Spleen (tissue), 11 donors: Measurements from ENCODE around the gene WBP4. TPM values are rescaled to one million over a fixed set of nuclear protein-coding genes. Genes with fewer than 3 reads are reported as not detected.
A peak's percentile ranks its signal among the peaks of the same experiment; 100 is the strongest.
"Not testable (repeated sequence)": the region's sequence is repeated elsewhere in the genome, so short reads cannot be mapped to it uniquely, and the experiment has no call there.

Experiments
- DNase-seq: peaks from one replicate; pipeline ENCODE4 v3.0.0-alpha.2; 2020
- H3K27ac ChIP-seq, 8 donors: fragments of 200-600 bp; sonication (generic) in 7 of 8; 1 replicate in 4 of 8; 2 replicates in 4 of 8; pipeline versions ENCODE4 v1.5.0 to v1.8.0; 2016 to 2021; ENCODE audit warnings: inconsistent platforms in 4 of 8, mild to moderate bottlenecking in 4 of 8, moderate library complexity in 1 of 8
- H3K27me3 ChIP-seq, 7 donors: fragments of 200-600 bp; sonication (generic) in 6 of 7; replicated peaks in 1 of 7; 1 replicate in 4 of 7; 2 replicates in 3 of 7; pipeline versions ENCODE4 v1.5.0 to v1.8.0; 2016 to 2021; ENCODE audit warnings: inconsistent platforms in 3 of 7, mild to moderate bottlenecking in 1 of 7
- H3K36me3 ChIP-seq, 6 donors: fragments of 200-600 bp; sonication (generic) in 5 of 6; 1 replicate in 4 of 6; 2 replicates in 2 of 6; pipeline versions ENCODE4 v1.5.0 to v1.8.0; 2016 to 2021; ENCODE audit warnings: inconsistent platforms in 2 of 6
- H3K4me1 ChIP-seq, 6 donors: fragments of 200-600 bp; sonication (generic) in 5 of 6; 1 replicate in 3 of 6; 2 replicates in 3 of 6; pipeline versions ENCODE4 v1.5.0 to v1.8.0; 2016 to 2021; ENCODE audit warnings: inconsistent platforms in 3 of 6
- H3K4me3 ChIP-seq, 8 donors: fragments of 200-600 bp; sonication (generic) in 7 of 8; 1 replicate in 4 of 8; 2 replicates in 4 of 8; pipeline versions ENCODE4 v1.5.0 to v1.8.0; 2016 to 2021; ENCODE audit warnings: inconsistent platforms in 4 of 8, mild to moderate bottlenecking in 4 of 8, moderate library complexity in 2 of 8
- H3K9me3 ChIP-seq, 8 donors: fragments of 200-600 bp; sonication (generic) in 7 of 8; 1 replicate in 4 of 8; 2 replicates in 4 of 8; pipeline versions ENCODE4 v1.5.0 to v1.8.0; 2016 to 2021; ENCODE audit warnings: inconsistent platforms in 4 of 8
- POLR2A ChIP-seq, 3 donors: fragments of 450-650 bp; IDR thresholded peaks; one replicate each; pipeline ENCODE4 v1.5.1; 2017; ENCODE audit warnings: antibody characterized with exemption in 3 of 3, mild to moderate bottlenecking in 1 of 3
- POLR2AphosphoS5 ChIP-seq, 3 donors: sonication (generic); formaldehyde crosslinking; IDR thresholded peaks; one replicate each; pipeline ENCODE4 v1.5.1; 2017; ENCODE audit warnings: antibody characterized with exemption in 3 of 3
- WGBS, 5 donors: extraction: QIAGEN DNeasy Blood & Tissue Kit in 3 of 5; methylation state at CpG; one replicate each; pipeline versions ENCODE4 v1.1.5 to v1.1.7; 2013 to 2018; 5-methylcytosine and 5-hydroxymethylcytosine counted together
- intact Hi-C: fragments of 100-400 bp; cut with DNase I; formaldehyde crosslinking; loops from one replicate; pipeline ENCODE4 v1.15.0; 2023; ENCODE audit warnings: low total_unique reads
- microRNA-seq, 3 donors: library from miRNA; unstranded; fragments of <30 nt; microRNA quantifications; one replicate each; pipeline versions ENCODE4 to v1.1.0, GENCODE V29; 2019 to 2020
- polyA plus RNA-seq, 3 donors: library from polyadenylated mRNA; stranded (reverse); fragments of 200-250 nt; gene quantifications; one replicate each; pipeline ENCODE4 v1.2.1, GENCODE V29; 2013
- small RNA-seq, 4 donors: library from RNA; depleted of rRNA; stranded (forward); fragments of <200 nt; gene quantifications; one replicate each; pipeline ENCODE3, GENCODE V24; 2016
- total RNA-seq, 7 donors: library from RNA; depleted of rRNA in 3 of 7; stranded (reverse); fragments of >200 nt in 3 of 7; fragmentation: NEBNext Ultra II Directional in 4 of 7; extraction: Animal tissue kit (Norgen Biotek cat#: 25700) in 4 of 7; gene quantifications; one replicate each; pipeline versions ENCODE4 v1.1.0 to v1.2.1, GENCODE V29; 2016 to 2021
- TF ChIP-seq, protein P1 (sequence below), 11 experiments: fragments of 200-600 bp in 7 of 11; fragments of 450-650 bp in 4 of 11; sonication (generic) in 4 of 11; IDR thresholded peaks in 8 of 11; conservative IDR thresholded peaks in 3 of 11; 1 replicate in 7 of 11; 2 replicates in 4 of 11; pipeline versions ENCODE4 v1.4.0 to v1.8.0; 2016 to 2021; ENCODE audit warnings: antibody characterized with exemption in 11 of 11, inconsistent platforms in 4 of 11, mild to moderate bottlenecking in 1 of 11
- donor health status: healthy with polysubstance abuse.
- donor health status: DM: no; HTN: no; CAD: no; lungs with moderate emphysema.
- donor health status: DM: no; HTN: no; CAD: no.
- donor health status: Bipolar disorder and iron deficiency.
- donor health status: healthy.
- donor health status: DM: no; HTN: no; CAD: no.
- donor health status: DM: yes; HTN: yes; CAD: no.

The WBP4 gene
- total and polyA plus RNA-seq, 10 donors: 7.0 to 9.2 (median 8.4) TPM

DNA sequence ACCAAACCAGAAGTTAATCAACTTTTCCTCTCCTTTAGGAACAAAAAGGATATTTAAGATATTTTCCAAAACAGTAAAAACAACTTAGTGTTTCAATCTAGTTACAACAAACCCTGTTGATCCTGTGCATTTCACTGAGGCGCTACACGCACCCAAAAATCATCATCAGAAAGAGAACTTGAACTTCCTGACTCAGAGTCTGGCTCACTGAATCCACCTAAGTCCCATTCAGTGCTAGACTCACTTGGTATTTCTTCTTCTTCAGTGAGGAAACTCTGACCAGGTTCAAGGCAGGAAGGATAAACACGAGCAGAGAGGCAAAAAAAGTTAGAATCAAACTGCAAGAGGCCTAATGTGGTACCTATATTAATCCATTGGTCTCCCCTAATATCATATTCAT is 69.0 kb downstream of the WBP4 start:
- peaks cover 0 to 11% (median 3%) of the 10 kb centered on the region in 6 donors for H3K36me3 ChIP-seq
- peaks cover 19 to 62% (median 51%) of the 10 kb centered on the region in 6 donors for H3K4me1 ChIP-seq
- H3K27ac ChIP-seq: peak overlapping the region in 2 of 8 donors; percentile 45 to 91
- no peak for TF ChIP-seq POLR2A (IDR thresholded peaks at IDR 0.05)
- TF ChIP-seq POLR2AphosphoS5 (IDR thresholded peaks at IDR 0.05): no peak
- TF ChIP-seq, protein P1, sequence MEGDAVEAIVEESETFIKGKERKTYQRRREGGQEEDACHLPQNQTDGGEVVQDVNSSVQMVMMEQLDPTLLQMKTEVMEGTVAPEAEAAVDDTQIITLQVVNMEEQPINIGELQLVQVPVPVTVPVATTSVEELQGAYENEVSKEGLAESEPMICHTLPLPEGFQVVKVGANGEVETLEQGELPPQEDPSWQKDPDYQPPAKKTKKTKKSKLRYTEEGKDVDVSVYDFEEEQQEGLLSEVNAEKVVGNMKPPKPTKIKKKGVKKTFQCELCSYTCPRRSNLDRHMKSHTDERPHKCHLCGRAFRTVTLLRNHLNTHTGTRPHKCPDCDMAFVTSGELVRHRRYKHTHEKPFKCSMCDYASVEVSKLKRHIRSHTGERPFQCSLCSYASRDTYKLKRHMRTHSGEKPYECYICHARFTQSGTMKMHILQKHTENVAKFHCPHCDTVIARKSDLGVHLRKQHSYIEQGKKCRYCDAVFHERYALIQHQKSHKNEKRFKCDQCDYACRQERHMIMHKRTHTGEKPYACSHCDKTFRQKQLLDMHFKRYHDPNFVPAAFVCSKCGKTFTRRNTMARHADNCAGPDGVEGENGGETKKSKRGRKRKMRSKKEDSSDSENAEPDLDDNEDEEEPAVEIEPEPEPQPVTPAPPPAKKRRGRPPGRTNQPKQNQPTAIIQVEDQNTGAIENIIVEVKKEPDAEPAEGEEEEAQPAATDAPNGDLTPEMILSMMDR (IDR thresholded peaks at IDR 0.05 in 8 of 11, conservative IDR thresholded peaks at IDR 0.05 in 3 of 11): no peak
- WGBS, 5 donors: 50 to 63% (median 57%) methylated on average over 3 of the region's 3 CpGs
- intact Hi-C loops: loop anchor here (5.0 kb wide), 1 partner anchor 62 kb away; the partner anchor contains the start of gene KBTBD7
- peak overlapping the region in 3 of 8 donors; percentile 4 to 87 (median 16) for H3K4me3 ChIP-seq
- H3K27me3 ChIP-seq: no peaks in the 10 kb centered on the region
- no peak for DNase-seq
- no peaks in the 10 kb centered on the region for H3K9me3 ChIP-seq

- intact Hi-C loops: loop anchor here (5.0 kb wide), 1 partner anchor 61 kb away; the partner anchor contains the start of gene KBTBD7
- Histone ChIP-seq H3K4me3 (peak overlapping the region in 3 of 8 donors; percentile 4 to 87 (median 16)), H3K27ac (peak overlapping the region in 2 of 8 donors; percentile 45 to 91)
Measured at GRCh38 chr13:41131189-41131588, 69.9 kb downstream of the WBP4 start.

DNA sequence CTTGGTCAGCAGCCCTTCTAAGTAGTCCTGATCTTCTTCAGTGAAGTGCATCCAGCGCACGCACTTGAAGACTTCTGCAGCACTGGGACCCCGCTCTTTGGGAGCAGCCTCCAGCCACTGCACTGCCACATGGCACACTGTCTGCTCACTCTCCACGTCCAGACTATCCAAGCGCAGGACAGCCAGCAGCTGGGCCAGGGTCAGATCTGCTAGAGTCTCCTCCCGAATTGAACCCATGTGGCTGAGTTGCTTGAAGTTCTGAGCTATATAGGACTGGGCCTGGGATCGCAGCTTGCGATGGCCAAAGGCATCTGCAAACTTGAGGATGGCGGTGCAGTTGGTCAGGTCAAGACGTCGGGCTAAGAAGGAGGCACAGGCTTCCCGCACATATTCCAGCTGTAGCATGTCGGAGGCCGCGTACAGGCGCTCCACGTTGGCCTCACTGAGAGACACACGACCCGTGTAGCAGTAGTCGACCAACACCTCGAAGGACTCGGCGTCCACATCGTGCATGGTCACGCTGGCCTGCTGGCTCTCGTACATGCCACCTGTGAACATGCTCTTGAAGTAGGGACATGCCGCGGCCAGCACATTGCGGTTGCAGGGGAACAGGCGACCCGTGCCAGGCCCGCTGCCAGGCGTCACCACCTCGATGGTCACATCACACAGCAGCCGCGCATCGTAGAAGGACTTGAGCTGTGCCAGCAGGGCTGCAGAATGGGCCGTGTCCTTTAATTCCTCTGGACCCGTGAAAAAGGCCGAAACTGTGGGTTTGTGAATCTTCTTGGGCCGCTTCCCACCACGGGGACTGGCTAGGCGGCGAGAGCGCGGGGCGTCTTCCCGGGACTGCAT is 70.6 kb downstream of the WBP4 start:
- not testable (repeated sequence) for H3K27me3 ChIP-seq, H3K36me3 ChIP-seq, H3K9me3 ChIP-seq
- DNase-seq: peak; percentile 77
- intact Hi-C loops: loop anchor here (5.0 kb wide), 1 partner anchor 60 kb away; the partner anchor contains the start of gene KBTBD7
- WGBS, 5 donors: 28 to 54% (median 36%) methylated on average over 34 to 48 of the region's 48 CpGs
- H3K4me3 ChIP-seq: peak overlapping the region; percentile 69 to 94 (median 80)
- peaks cover 19 to 62% (median 51%) of the 10 kb centered on the region in 6 donors for H3K4me1 ChIP-seq
- peak overlapping the region; percentile 73 to 91 (median 87) for H3K27ac ChIP-seq

More at GRCh38 chr13:41131189-41131588, 69.9 kb downstream of the WBP4 start:
- H3K4me1 ChIP-seq: peaks cover 19 to 62% (median 51%) of the 10 kb centered on the region in 6 donors
- DNase-seq, H3K27me3 ChIP-seq, H3K9me3 ChIP-seq, H3K36me3 ChIP-seq: not testable (repeated sequence)
- WGBS, 5 donors: 89 to 94% (median 93%) methylated on average over 4 of the region's 4 CpGs

GRCh38 chr13:41132512-41133152 is 71.3 kb downstream of the WBP4 start, which contains the start of gene KBTBD6:
Gene KBTBD6, minus strand, starts transcription at chr13:41132802. Its CDS starts 291 bp downstream, at chr13:41132511.
- Histone ChIP-seq H3K4me3 (peak within 1 kb of the TSS; percentile 69 to 94 (median 80)), H3K4me1 (peaks cover 19 to 59% (median 49%) of the 10 kb centered on the region in 6 donors), H3K36me3 (no peaks in the 10 kb centered on the region), H3K27me3 (no peaks in the 10 kb centered on the region), H3K27ac (peak within 1 kb of the TSS; percentile 73 to 91 (median 87)), H3K9me3 (no peaks in the 10 kb centered on the region)
- peak; percentile 93 to 97 (median 96) for TF ChIP-seq POLR2AphosphoS5 (IDR thresholded peaks at IDR 0.05)
- TF ChIP-seq, protein P1 (IDR thresholded peaks at IDR 0.05 in 8 of 11, conservative IDR thresholded peaks at IDR 0.05 in 3 of 11): peak in 3 of 11 experiments; percentile 9 to 42 (median 23)
- peak in 1 of 3 donors; percentile 10 for TF ChIP-seq POLR2A (IDR thresholded peaks at IDR 0.05)
- intact Hi-C loops: loop anchor here (5.0 kb wide), 1 partner anchor 60 kb away; the partner anchor contains the start of gene KBTBD7
- DNase-seq: peak; percentile 99
- 0 to 1% (median 0%) methylated on average over 21 to 45 of the region's 45 CpGs for WGBS, 5 donors

Small RNA genes within 50 kb of the gene (microRNA-seq; reads per million reads assigned to microRNA genes)
- 0 reads per million in 3 donors for gene MIR3168

Small RNA genes within 50 kb of the gene (small RNA-seq; reads per million reads assigned to genes)
- gene MIR3168 (0 reads per million in 4 donors), gene RN7SL597P (0 reads per million in 4 donors)

Other genes with a start within 250 kb of the WBP4 start
- 100 to 1,000 TPM; 107 to 146 (median 124) TPM for gene ELF1, start 42.2 kb upstream of the WBP4 start, total RNA-seq
- 10 to 100 TPM; 18.0 to 33.7 (median 28.3) TPM for gene ELF1, start 42.2 kb upstream of the WBP4 start, polyA plus RNA-seq
- gene KBTBD6, start 71.3 kb downstream of the WBP4 start, total RNA-seq: 10 to 100 TPM in 1 of 7 donors, 1 to 10 TPM in 6; 5.0 to 10.0 (median 6.0) TPM
- gene KBTBD6, start 71.3 kb downstream of the WBP4 start, polyA plus RNA-seq: 1 to 10 TPM; 2.4 to 3.8 (median 3.7) TPM
- gene KBTBD7, start 133.1 kb downstream of the WBP4 start, total RNA-seq: 10 to 100 TPM in 4 of 7 donors, 1 to 10 TPM in 3; 6.9 to 14.9 (median 11.1) TPM
- gene KBTBD7, start 133.1 kb downstream of the WBP4 start, polyA plus RNA-seq: 1 to 10 TPM; 2.8 to 4.7 (median 3.4) TPM
- gene MTRF1, start 202.1 kb downstream of the WBP4 start, total RNA-seq: 10 to 100 TPM; 13.4 to 17.4 (median 16.0) TPM
- 10 to 100 TPM; 10.6 to 17.8 (median 16.1) TPM for gene MTRF1, start 202.1 kb downstream of the WBP4 start, polyA plus RNA-seq
- gene NAA16, start 249.8 kb downstream of the WBP4 start, total RNA-seq: 10 to 100 TPM; 22.9 to 45.3 (median 27.7) TPM
- 10 to 100 TPM in 2 of 3 donors, 1 to 10 TPM in 1; 8.1 to 10.2 (median 10.1) TPM for gene NAA16, start 249.8 kb downstream of the WBP4 start, polyA plus RNA-seq